DMS153 (cell line): ENCODE data around the gene VRTN.

Experiments
- DNase-seq: peaks from one replicate; lab custom pipeline; 2025; lab: John Stamatoyannopoulos, UW

The VRTN gene

DNA sequence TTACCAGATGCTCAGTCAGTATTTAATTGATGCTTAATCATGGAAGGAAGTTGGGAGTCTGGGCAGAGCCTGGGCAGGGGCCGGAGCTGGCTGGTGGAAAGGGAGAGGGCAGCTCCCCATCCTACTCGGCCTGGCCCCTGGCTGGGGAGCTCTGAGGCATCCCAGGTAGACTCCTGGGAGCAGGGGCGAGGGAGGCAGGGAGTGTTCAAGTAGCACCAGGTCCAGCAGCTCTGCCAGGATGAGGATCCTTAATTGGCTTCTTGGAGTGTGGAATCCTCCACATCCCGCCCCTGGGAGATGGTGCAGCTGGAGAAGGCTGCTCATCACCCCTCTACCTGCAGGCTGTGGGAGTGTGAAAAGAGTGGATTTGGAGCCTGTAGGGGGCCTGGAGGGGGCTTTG is 46.8 kb downstream of the VRTN start:
- DNase-seq, result no peak

DNA sequence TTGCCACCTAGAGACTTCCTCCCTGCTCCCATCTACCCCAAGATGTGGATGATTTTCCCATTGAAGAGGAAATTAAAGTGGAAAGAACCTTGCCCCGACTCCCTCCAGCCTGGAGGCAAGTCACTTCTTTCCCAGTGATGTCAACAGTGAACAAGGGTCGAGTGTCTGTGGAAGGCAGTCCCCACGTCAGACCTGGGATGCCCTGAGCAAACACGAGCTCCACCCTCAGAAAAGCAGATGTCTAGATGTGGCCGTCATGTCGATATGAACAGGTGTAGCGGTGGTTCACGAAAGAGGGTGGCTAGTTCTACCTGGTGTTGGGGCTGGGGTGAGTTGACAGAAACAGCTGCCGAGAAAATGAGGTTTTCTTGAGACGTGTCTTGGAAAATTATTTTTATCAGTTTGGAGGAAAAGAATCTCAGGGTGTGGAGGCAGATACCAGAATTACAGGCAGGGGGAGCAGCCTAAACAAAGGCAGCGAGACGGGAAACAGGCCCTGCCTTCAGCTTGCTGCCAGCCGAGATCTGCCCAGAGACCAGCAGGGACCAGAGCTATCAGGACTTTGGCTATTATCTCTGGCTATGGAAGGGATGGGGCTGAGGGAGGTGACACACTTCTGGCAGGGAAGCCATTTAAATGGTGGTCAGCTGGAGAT is 51.9 kb downstream of the VRTN start:
- peak; percentile 41 for DNase-seq

- DNase-seq, result no peak
Measured at GRCh38 chr14:74400919-74401503, 52.7 kb downstream of the VRTN start.

GRCh38 chr14:74401504-74402241 is 53.4 kb downstream of the VRTN start:
- DNase-seq, result no peak

GRCh38 chr14:74402401-74403251 is 54.4 kb downstream of the VRTN start:
- no peak for DNase-seq

- DNase-seq, result no peak
Measured at GRCh38 chr14:74403619-74404417, 55.5 kb downstream of the VRTN start.

DNA sequence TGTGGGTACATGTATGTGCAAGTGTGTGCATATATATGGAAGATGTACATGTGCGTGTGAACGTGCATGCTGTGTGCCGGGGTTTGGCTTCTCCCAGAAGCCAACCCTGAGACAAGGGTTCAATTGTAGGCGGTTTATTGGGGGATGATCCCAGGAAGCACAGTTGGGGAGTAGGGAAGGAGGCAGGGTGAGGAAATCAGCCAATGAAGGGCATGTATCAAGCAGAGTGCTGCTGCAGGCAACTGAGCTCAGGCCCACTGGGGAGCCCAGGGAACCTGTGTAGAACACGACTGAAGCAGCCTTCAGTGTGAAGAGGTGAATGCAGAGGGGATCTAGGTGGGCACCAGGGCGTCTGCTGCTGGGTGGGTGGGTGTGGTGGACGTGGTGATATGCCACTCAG is 56.2 kb downstream of the VRTN start:
- DNase-seq, result no peak

- DNase-seq, result no peak
Measured at GRCh38 chr14:74405663-74406062, 57.4 kb downstream of the VRTN start.

GRCh38 chr14:74407021-74407800 is 58.9 kb downstream of the VRTN start:
- no peak for DNase-seq

DNA sequence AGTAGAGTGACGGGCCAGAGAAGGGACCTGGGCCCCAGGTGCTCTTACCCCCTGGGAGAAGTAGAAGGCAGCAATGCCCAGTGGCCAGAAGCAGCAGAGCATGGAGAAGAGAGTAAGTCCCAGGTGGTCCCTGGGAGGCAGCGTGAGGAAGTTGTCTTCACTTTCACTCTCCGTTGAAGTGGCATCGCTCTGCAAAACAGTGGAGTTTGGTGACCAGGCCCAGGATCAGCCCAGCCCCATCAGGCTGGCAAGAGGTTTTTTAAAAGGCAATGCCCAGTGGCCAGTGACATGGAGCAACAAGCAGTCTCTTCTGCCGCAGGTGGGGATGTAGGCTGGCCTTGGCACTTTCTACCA is 59.5 kb downstream of the VRTN start:
- DNase-seq, result no peak

DNA sequence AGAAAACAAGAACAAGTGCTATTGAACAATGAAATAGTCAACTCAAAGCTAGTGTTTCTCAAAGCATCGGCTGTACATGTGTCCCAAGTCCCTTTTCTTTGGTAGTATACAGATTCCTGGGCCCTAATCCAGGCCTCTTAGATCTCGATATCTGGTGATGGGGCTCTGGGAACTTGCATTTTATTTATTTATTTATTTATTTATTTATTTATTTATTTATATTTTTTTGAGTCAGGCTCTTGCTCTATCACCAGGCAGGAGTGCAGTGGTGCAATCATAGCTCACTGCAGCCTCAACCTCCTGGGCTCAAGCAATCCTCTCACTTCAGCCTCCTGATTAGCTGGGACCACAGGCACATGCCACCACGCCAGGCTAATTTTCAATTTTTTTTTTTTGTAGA is 60.6 kb downstream of the VRTN start:
- DNase-seq, result no peak

DNA sequence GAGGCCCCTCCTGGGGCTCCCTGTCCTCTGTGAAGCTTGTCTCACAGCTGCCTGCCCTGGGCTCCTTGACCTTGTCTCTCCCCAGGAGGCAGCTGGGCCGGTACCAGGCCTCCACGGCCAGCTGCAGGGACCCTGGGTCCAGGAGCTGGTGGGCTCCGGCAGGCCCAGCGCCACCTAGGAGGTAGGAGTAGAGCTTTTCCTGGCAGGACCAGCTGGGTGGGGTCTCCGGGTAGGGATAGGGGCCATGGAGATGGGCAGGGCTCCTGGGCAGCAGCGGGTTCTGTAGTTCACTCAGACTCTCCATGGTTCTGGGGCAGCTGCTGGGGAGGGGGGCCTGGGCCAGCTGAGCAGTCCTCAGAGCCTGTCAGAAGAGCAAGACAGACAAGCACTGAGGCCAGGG is 61.2 kb downstream of the VRTN start:
- no peak for DNase-seq
